GM13977 (cell line): ENCODE results near the gene NKX2-2.

Experiments
- DNase-seq: peaks from one replicate; pipeline ENCODE4 v3.0.0; 2012; ENCODE audit warnings: low spot score
- CTCF ChIP-seq: IDR thresholded peaks from 2 replicates; pipeline ENCODE4 v1.5.1; 2012; ENCODE audit warnings: mild to moderate bottlenecking, control low read depth; ENCODE audit not compliant: insufficient read depth; ENCODE audit errors: extremely low read depth, missing control alignments
- in situ Hi-C: fragments of 300-500 bp; cut with MboI; formaldehyde crosslinking; loops from one replicate; pipeline ENCODE4 v1.12.0; 2022; ENCODE audit warnings: low sequenced_read_pairs, low pct_unique_long_range_greater_than_20kb, mixed read lengths, inconsistent platforms; ENCODE audit not compliant: unreplicated experiment

Gene NKX2-2

GRCh38 chr20:21519136-21519584 is 5.3 kb upstream of the NKX2-2 start:
- TF ChIP-seq CTCF: no peak
- DNase-seq: no peak
- in situ Hi-C loops: loop anchor here (25.0 kb wide), 2 partner anchors 407 to 1157 kb away; partner anchors contain the start of genes INSM1 and LINC00237

GRCh38 chr20:21518292-21518991 is 4.6 kb upstream of the NKX2-2 start:
- peak; percentile 45 for DNase-seq
- TF ChIP-seq CTCF: no peak
- in situ Hi-C loops: loop anchor here (25.0 kb wide), 2 partner anchors 406 to 1156 kb away; partner anchors contain the start of genes INSM1 and LINC00237

- TF ChIP-seq CTCF: no peak
- in situ Hi-C loops: loop anchor here (25.0 kb wide), 2 partner anchors 405 to 1155 kb away; partner anchors contain the start of genes INSM1 and LINC00237
- peak; percentile 33 for DNase-seq
Measured at GRCh38 chr20:21517566-21518277, 3.9 kb upstream of the NKX2-2 start.

GRCh38 chr20:21516861-21517565 is 3.1 kb upstream of the NKX2-2 start:
- peak; percentile 45 for DNase-seq

DNA sequence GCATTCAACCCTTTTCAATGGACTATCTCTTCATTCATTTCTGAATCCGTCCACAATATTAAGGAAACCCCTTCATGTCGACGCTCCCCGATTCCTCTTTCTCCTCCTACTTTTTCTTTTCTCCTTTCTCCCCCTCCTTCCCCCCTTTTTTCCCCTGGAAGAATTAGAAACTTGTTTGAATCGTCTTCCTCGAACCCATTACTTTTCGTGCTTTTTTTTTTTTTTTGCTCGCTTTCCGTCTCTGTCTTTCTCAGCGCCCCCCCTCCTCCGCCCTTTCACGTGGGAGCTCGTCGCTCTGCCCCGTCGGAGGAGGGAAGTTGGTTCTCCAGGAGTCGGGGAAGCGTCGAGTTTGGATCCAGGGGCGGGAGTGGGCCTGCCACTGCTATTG is 2.3 kb upstream of the NKX2-2 start:
- peak; percentile 44 for DNase-seq
- TF ChIP-seq CTCF: no peak
- in situ Hi-C loops: loop anchor here (25.0 kb wide), 2 partner anchors 404 to 1154 kb away; partner anchors contain the start of genes INSM1 and LINC00237

More at GRCh38 chr20:21516861-21517565, 3.1 kb upstream of the NKX2-2 start:
- no peak for TF ChIP-seq CTCF
- in situ Hi-C loops: loop anchor here (25.0 kb wide), 2 partner anchors 405 to 1155 kb away; partner anchors contain the start of genes INSM1 and LINC00237
